Mesothelial cell of epicardium (in vitro differentiated cells): Measurements from ENCODE around the gene TGM2. TPM values are rescaled to one million over a fixed set of nuclear protein-coding genes. Genes with fewer than 3 reads are reported as not detected.
A peak's percentile ranks its signal among the peaks of the same experiment; 100 is the strongest.

Experiments
- DNase-seq, 2 experiments: peaks; one replicate each; pipeline ENCODE4 v3.0.0; 2021; ENCODE audit warnings: low spot score in 2 of 2; ENCODE audit not compliant: unreplicated experiment in 2 of 2
- H3K27ac Mint-ChIP-seq: 2 replicates; pipeline ENCODE4 v1.8.0; 2021; ENCODE audit warnings: mixed read lengths
- H3K27me3 Mint-ChIP-seq: 2 replicates; pipeline ENCODE4 v1.8.0; 2021; ENCODE audit warnings: low read depth, mixed read lengths
- H3K36me3 Mint-ChIP-seq: 2 replicates; pipeline ENCODE4 v1.8.0; 2021; ENCODE audit warnings: mixed read lengths
- H3K4me1 Mint-ChIP-seq: 2 replicates; pipeline ENCODE4 v1.8.0; 2021; ENCODE audit warnings: mixed read lengths
- H3K4me3 Mint-ChIP-seq: 2 replicates; pipeline ENCODE4 v1.8.0; 2021; ENCODE audit warnings: mild to moderate bottlenecking, moderate library complexity, mixed read lengths
- H3K9me3 Mint-ChIP-seq: 2 replicates; pipeline ENCODE4 v1.8.0; 2021; ENCODE audit warnings: mixed read lengths
- total RNA-seq: library from RNA; stranded (reverse); gene quantifications from 3 replicates; pipeline ENCODE4 v1.2.1, GENCODE V29; 2021
- TF ChIP-seq, protein P1 (sequence below): fragments of 200-600 bp; sonication (generic); IDR thresholded peaks from one replicate; pipeline ENCODE4 v1.5.0; 2021; ENCODE audit warnings: antibody characterized with exemption; ENCODE audit not compliant: unreplicated experiment

The TGM2 gene
- total RNA-seq, 1 donor from 2014 or later, result 35.7 TPM

DNA sequence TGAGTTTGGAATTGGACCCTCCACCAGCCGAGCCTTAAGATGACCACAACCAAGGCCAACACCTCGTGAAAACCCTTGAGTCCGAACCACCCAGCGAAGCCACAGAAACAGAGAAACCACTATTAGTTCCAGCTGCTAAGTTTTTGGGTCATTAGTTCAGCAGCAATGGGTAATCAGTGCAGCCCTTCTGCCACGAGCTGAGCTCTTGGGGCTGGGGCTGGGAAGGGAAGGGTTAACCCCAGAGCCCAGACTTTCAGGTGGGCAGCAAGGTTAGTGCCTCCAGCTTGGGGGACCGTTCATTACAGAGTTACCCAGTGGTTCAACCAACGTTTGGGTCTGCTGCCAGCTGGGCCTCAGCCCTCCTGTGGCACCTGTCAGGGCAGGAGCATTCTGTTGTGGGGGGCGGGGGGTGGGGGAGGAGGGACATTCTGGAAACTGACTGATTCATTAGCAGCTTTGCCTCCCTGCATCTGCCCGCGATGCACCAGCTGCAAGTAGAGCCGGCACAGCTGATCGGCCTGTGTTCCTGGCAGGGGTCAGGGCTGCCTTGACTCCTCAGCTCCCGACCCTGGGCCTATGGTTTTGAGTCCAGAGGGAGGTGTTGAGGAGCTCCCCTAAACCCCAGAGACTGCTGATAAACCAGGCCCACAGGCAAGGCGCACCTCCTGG lies 52.7 kb downstream of the TGM2 start:
- Mint-ChIP-seq H3K27me3 (no peaks in the 10 kb centered on the region), H3K9me3 (peaks cover 12% of the 10 kb centered on the region), H3K4me1 (peaks cover 38% of the 10 kb centered on the region), H3K36me3 (peaks cover 6% of the 10 kb centered on the region), H3K4me3 (no peak overlapping the region), H3K27ac (peak overlapping the region; percentile 51)
- DNase-seq, result no peak
- TF ChIP-seq, protein P1, sequence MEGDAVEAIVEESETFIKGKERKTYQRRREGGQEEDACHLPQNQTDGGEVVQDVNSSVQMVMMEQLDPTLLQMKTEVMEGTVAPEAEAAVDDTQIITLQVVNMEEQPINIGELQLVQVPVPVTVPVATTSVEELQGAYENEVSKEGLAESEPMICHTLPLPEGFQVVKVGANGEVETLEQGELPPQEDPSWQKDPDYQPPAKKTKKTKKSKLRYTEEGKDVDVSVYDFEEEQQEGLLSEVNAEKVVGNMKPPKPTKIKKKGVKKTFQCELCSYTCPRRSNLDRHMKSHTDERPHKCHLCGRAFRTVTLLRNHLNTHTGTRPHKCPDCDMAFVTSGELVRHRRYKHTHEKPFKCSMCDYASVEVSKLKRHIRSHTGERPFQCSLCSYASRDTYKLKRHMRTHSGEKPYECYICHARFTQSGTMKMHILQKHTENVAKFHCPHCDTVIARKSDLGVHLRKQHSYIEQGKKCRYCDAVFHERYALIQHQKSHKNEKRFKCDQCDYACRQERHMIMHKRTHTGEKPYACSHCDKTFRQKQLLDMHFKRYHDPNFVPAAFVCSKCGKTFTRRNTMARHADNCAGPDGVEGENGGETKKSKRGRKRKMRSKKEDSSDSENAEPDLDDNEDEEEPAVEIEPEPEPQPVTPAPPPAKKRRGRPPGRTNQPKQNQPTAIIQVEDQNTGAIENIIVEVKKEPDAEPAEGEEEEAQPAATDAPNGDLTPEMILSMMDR, result no peak

DNA sequence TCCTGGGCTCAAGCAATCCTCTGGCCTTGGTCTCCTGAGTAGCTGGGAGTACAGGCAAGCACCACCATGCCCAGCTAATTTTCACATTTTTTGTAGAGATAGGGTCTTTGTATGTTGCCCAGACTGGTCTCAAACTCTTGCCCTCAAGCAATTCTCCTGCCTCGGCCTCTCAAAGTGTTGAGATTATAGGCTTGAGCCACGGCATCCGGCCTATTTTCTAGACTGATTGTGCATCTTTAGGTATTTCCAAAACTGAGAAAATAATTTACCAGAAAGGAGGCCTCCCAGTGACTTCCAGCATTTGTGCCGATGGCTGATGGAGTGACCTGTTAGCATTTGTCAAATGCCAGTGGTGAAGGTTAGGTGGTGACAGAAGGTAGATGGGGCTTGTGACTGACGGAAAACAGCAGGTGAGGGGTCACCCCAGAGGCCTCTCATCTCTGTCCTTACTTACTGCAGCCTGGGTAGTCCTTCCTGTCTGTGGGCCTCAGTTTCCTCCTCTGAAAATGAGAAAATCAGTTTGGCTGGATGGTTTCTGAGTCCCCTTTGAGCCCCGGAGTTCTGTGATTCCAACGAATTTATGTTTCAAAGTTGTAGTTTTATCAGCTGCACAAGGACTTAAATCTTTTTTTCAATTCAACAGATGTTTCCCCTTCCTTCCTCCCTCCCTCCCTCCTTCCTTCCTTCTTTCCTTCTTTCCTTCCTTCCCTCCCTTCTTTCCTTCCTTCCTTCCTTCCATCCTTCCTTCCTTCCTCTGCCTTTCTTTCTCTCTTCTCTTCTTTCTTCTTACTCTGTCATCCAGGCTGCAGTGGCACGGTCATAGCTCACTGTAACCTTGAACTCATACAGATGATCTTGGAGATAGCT lies 53.5 kb downstream of the TGM2 start:
- H3K27ac Mint-ChIP-seq, result peak overlapping the region; percentile 51
- TF ChIP-seq, protein P1, result no peak
- H3K4me1 Mint-ChIP-seq, result peaks cover 37% of the 10 kb centered on the region
- DNase-seq, result no peak
- peaks cover 5% of the 10 kb centered on the region for H3K9me3 Mint-ChIP-seq
- H3K36me3 Mint-ChIP-seq, result peaks cover 2% of the 10 kb centered on the region
- no peak overlapping the region for H3K4me3 Mint-ChIP-seq
- no peaks in the 10 kb centered on the region for H3K27me3 Mint-ChIP-seq

DNA sequence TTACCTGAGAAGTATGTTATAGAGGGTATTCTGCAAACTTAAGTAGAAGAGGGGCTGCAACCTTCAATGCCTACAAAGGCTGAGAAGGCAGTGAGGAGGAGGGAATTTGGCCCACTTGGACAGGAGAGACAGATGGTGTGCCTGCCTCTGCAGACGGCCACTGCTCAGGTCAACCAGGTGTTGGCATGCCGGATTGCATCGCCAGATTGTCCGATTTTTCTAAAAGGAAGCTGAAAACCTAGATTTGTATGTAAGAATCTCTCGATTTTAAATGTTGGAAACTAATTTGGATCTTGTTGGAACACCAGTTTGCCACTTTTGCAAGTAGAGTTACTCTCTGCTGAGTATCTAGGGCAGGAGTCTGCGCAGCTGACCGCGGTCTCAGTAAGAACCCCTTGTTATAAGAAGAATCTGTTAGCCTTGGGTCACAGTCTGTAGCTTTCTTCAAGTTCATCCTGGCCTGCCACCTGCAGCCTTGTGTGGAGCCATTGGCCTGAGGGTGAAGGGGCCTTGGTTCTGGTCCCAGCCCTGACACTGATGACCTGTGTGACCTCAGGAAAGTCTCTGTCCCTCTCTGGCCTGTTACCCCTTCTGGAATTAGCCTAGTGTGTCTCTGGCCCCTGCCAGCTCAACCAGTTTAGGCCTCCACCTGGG lies 54.4 kb downstream of the TGM2 start:
- H3K27me3 Mint-ChIP-seq, result no peaks in the 10 kb centered on the region
- H3K4me3 Mint-ChIP-seq, result no peak overlapping the region
- peaks cover 3% of the 10 kb centered on the region for H3K9me3 Mint-ChIP-seq
- H3K36me3 Mint-ChIP-seq, result peaks cover 5% of the 10 kb centered on the region
- H3K4me1 Mint-ChIP-seq, result peaks cover 37% of the 10 kb centered on the region
- TF ChIP-seq, protein P1, result no peak
- peak overlapping the region; percentile 82 for H3K27ac Mint-ChIP-seq
- no peak for DNase-seq

DNA sequence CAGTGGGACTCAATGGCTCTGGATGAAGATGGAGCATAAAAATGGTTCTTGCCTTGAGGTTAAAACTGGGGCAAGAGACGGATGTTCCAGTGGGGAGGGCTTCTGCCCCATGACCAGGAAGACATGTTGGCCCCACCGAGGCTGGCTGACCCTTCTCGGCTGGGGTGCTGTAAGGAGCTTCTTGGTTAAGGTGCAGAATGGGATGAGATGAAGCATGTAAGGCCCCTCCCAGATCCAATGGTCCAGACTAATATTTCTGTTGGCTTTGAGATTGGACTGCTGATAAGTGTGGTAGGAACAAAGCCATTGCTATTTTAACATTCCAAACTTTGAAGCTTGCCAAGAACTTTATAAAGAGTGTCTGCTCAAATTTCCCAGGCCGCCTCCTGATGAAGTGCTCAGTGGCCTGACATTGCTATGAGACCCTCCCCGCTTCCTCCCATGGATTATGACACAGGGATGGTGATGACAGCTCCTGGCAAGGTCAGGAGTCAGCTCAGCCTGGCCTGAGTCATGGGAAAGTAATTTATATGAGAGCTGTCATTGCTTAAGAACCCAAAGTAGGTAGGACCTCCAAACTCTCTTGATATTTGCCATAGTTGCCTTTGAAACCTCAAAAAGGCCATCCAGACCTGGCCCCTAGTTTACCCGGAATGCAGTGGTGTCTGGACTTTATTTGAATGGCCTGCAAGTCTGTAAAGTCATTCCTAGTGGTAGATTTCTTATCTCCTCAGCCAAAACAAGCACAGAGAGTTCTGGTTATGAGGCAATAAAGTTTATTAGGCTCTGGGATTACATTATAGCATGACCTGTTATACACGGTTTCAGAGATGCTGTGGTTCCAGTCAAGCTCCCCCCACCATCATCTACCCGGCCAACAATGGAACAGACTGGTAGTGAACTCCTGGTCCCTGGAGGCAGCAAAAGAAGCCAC lies 55.2 kb downstream of the TGM2 start:
- H3K36me3 Mint-ChIP-seq, result peaks cover 5% of the 10 kb centered on the region
- H3K27ac Mint-ChIP-seq, result peak overlapping the region; percentile 82

More for the DNA sequence above, 55.2 kb downstream of the TGM2 start:
- no peak for DNase-seq
- H3K4me3 Mint-ChIP-seq, result no peak overlapping the region
- H3K27me3 Mint-ChIP-seq, result no peaks in the 10 kb centered on the region
- H3K4me1 Mint-ChIP-seq, result peaks cover 37% of the 10 kb centered on the region
- peaks cover 3% of the 10 kb centered on the region for H3K9me3 Mint-ChIP-seq
- TF ChIP-seq, protein P1, result no peak
